GM23248 (cell line): ENCODE results near the gene SLC9A9. TPM values are rescaled to one million over a fixed set of nuclear protein-coding genes. Genes with fewer than 3 reads are reported as not detected.
A peak's percentile ranks its signal among the peaks of the same experiment; 100 is the strongest.

Experiments
- DNase-seq: peaks from one replicate; pipeline ENCODE4 v3.0.0-alpha.2; 2015
- H2AFZ ChIP-seq: fragments of 200-600 bp; sonication (generic); 2 replicates; pipeline ENCODE4 v1.6.1; 2016; ENCODE audit warnings: antibody characterized with exemption
- H3F3A ChIP-seq: fragments of 200-600 bp; sonication (generic); 2 replicates; pipeline ENCODE4 v1.6.1; 2016; ENCODE audit warnings: mild to moderate bottlenecking, antibody characterized with exemption, mixed run types; ENCODE audit not compliant: insufficient read depth
- H3K27ac ChIP-seq: fragments of 200-600 bp; sonication (generic); 2 replicates; pipeline ENCODE4 v1.5.1; 2016; ENCODE audit warnings: mild to moderate bottlenecking
- H3K27me3 ChIP-seq: fragments of 200-600 bp; sonication (generic); replicated peaks from 2 replicates; pipeline ENCODE4 v1.6.1; 2016; ENCODE audit warnings: mild to moderate bottlenecking; ENCODE audit not compliant: insufficient read depth
- H3K36me3 ChIP-seq: fragments of 200-600 bp; sonication (generic); 2 replicates; pipeline ENCODE4 v1.6.1; 2016; ENCODE audit warnings: low read depth, mild to moderate bottlenecking
- H3K4me1 ChIP-seq: fragments of 200-600 bp; sonication (generic); 2 replicates; pipeline ENCODE4 v1.6.1; 2016; ENCODE audit warnings: mild to moderate bottlenecking; ENCODE audit not compliant: insufficient read depth
- H3K4me2 ChIP-seq: fragments of 200-600 bp; sonication (generic); one replicate; pipeline ENCODE4 v1.6.1; 2016; ENCODE audit warnings: mild to moderate bottlenecking; ENCODE audit not compliant: unreplicated experiment
- H3K4me3 ChIP-seq: fragments of 200-600 bp; sonication (generic); 2 replicates; pipeline ENCODE4 v1.5.1; 2016; ENCODE audit warnings: mild to moderate bottlenecking
- H3K79me2 ChIP-seq: fragments of 200-600 bp; sonication (generic); 2 replicates; pipeline ENCODE4 v1.6.1; 2016; ENCODE audit warnings: mild to moderate bottlenecking; ENCODE audit not compliant: insufficient read depth
- H3K9ac ChIP-seq: fragments of 200-600 bp; sonication (generic); 2 replicates; pipeline ENCODE4 v1.6.1; 2016; ENCODE audit warnings: mild to moderate bottlenecking
- H3K9me2 ChIP-seq: fragments of 200-600 bp; sonication (generic); 2 replicates; pipeline ENCODE4 v1.6.1; 2016; ENCODE audit warnings: mixed run types, mild to moderate bottlenecking, moderate library complexity; ENCODE audit not compliant: insufficient read depth
- H3K9me3 ChIP-seq: fragments of 200-600 bp; sonication (generic); one replicate; pipeline ENCODE4 v1.6.1; 2017; ENCODE audit warnings: low read depth
- H4K20me1 ChIP-seq: fragments of 200-600 bp; sonication (generic); 2 replicates; pipeline ENCODE4 v1.6.0; 2016; ENCODE audit not compliant: insufficient read depth
- EZH2 ChIP-seq: fragments of 200-600 bp; sonication (generic); IDR thresholded peaks from 2 replicates; pipeline ENCODE4 v1.6.1; 2018; ENCODE audit warnings: antibody characterized with exemption, mild to moderate bottlenecking; ENCODE audit not compliant: insufficient read depth, poor library complexity, severe bottlenecking
- EZH2phosphoT487 ChIP-seq: fragments of 200-600 bp; sonication (generic); IDR thresholded peaks from 2 replicates; pipeline ENCODE4 v1.6.1; 2018; ENCODE audit warnings: antibody characterized with exemption, moderate library complexity, mild to moderate bottlenecking, low read depth; ENCODE audit not compliant: insufficient read depth
- WGBS, 2 experiments: methylation state at CpG; one replicate each; pipeline ENCODE4 v1.1.6; 2015 to 2017; ENCODE audit warnings: low lambda C conversion rate in 2 of 2, low coverage in 1 of 2; ENCODE audit errors: missing lambda C conversion rate in 2 of 2; 5-methylcytosine and 5-hydroxymethylcytosine counted together
- in situ Hi-C: fragments of 300-500 bp; cut with MboI; formaldehyde crosslinking; loops from 2 replicates; pipeline ENCODE4 v1.15.0; 2020
- polyA plus RNA-seq: library from polyadenylated mRNA; unstranded; fragments of >200 nt; fragmentation: Nextera tagmentation; extraction: Ambion mirVana; gene quantifications from 2 replicates; pipeline ENCODE4 v1.2.1, GENCODE V29; 2016
- total RNA-seq: library from RNA; depleted of rRNA; stranded (reverse); fragments of >200 nt; shearing (Covaris generic); gene quantifications from 2 replicates; pipeline ENCODE4 v1.2.3, GENCODE V29; 2014

Gene SLC9A9
- total and polyA plus RNA-seq, 2 experiments from 2014 or later = 2.8 to 3.2 TPM

DNA sequence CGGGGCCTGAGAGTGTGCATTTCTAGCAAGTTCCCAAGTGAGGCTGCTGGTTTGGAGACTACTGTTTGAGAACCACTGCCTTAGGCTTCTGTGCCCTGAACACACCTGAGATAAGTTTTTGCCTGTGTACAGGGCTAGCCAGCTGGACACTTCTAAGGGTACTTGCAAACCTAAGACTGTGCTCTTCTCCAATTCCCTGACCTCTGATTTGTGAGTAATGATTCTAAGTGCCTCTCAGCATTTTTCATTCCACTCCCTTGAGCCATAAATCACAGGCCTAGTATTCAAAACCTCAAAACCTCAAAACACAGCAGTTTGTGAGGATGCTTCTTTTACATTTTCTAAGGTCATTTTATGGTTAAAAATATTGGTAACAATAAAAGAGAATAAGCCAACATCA, 580.3 kb downstream of the SLC9A9 start:
- Histone ChIP-seq H4K20me1 (no peaks in the 10 kb centered on the region), H3K79me2 (no peaks in the 10 kb centered on the region), H3K4me2 (no peak overlapping the region), H3K4me1 (no peaks in the 10 kb centered on the region), H3K9ac (no peak overlapping the region), H3K9me2 (no peaks in the 10 kb centered on the region), H3F3A (no peaks in the 10 kb centered on the region), H3K9me3 (no peaks in the 10 kb centered on the region), H3K4me3 (no peak overlapping the region), H3K27ac (no peak overlapping the region), H3K27me3 (no peaks in the 10 kb centered on the region), H3K36me3 (no peaks in the 10 kb centered on the region), H2AFZ (no peak overlapping the region)
- peak; percentile 6 for DNase-seq
- in situ Hi-C loops = no loop called here
- WGBS, 2 experiments = 100% methylated on average over 1 of the region's 1 CpG
- no peak for TF ChIP-seq EZH2phosphoT487
- no peak for TF ChIP-seq EZH2

DNA sequence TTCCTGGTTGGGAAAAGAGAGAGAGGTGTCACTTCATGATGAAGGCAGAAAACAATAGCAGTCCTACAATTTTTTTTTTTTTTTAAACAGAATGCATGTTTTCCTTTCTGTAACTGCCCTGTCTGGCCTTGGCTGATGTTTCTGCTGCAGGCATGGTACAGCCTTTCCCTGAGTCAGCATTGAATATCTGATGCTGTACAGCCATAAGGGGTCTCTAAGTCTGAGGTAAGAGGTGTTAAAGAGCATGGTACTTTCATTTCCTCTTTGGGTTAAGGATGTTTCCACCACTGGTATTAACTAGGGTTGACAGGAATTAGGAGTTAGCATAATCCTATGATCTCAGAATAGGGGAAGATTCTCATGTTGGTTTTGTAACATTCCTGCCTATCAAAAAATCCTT, 581.3 kb downstream of the SLC9A9 start:
- DNase-seq = no peak
- no peak overlapping the region for H3K4me3 ChIP-seq
- TF ChIP-seq EZH2phosphoT487 (no peak), EZH2 (no peak)
- no peaks in the 10 kb centered on the region for H3K9me2 ChIP-seq
- no peak overlapping the region for H3K4me2 ChIP-seq
- H3K27me3 ChIP-seq = no peaks in the 10 kb centered on the region
- H3K9ac ChIP-seq = no peak overlapping the region
- no peaks in the 10 kb centered on the region for H3K4me1 ChIP-seq
- H3K79me2 ChIP-seq = no peaks in the 10 kb centered on the region
- H3K9me3 ChIP-seq = no peaks in the 10 kb centered on the region
- in situ Hi-C loops = no loop called here
- no peaks in the 10 kb centered on the region for H3F3A ChIP-seq
- no peak overlapping the region for H2AFZ ChIP-seq
- no peak overlapping the region for H3K27ac ChIP-seq
- no peaks in the 10 kb centered on the region for H4K20me1 ChIP-seq
- no peaks in the 10 kb centered on the region for H3K36me3 ChIP-seq

DNA sequence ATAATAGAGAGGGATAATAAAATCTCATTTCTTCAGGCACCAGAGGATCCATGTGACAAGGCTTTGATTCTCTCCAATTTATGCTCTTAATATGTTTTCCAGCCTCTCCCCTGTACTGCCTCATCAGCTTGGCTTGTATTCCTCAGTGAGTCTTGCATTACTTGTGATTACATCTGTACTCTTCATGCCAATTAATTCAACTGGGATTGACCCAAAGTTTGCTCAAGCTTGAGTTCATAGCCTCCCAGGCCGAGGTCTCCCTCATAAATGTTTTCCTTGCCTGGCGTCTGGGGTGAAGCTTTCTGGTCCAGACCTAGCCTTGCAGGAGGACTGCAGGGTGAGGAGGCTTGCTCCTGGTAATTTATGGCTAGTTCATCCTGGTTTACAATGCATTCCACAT, 581.8 kb downstream of the SLC9A9 start:
- H3K36me3 ChIP-seq = no peaks in the 10 kb centered on the region
- H3K4me1 ChIP-seq = no peaks in the 10 kb centered on the region
- H3K27me3 ChIP-seq = no peaks in the 10 kb centered on the region
- TF ChIP-seq EZH2phosphoT487 (no peak), EZH2 (no peak)
- H3K9ac ChIP-seq = no peak overlapping the region
- no peaks in the 10 kb centered on the region for H3K9me3 ChIP-seq
- H3K4me2 ChIP-seq = no peak overlapping the region
- no peaks in the 10 kb centered on the region for H4K20me1 ChIP-seq
- WGBS, 2 experiments = 39 to 45% methylated on average over 2 of the region's 2 CpGs
- no peaks in the 10 kb centered on the region for H3K79me2 ChIP-seq
- in situ Hi-C loops = no loop called here
- no peaks in the 10 kb centered on the region for H3F3A ChIP-seq
- H3K9me2 ChIP-seq = no peaks in the 10 kb centered on the region
- no peak overlapping the region for H2AFZ ChIP-seq
- H3K27ac ChIP-seq = no peak overlapping the region
- no peak overlapping the region for H3K4me3 ChIP-seq
- peak; percentile 55 for DNase-seq

DNA sequence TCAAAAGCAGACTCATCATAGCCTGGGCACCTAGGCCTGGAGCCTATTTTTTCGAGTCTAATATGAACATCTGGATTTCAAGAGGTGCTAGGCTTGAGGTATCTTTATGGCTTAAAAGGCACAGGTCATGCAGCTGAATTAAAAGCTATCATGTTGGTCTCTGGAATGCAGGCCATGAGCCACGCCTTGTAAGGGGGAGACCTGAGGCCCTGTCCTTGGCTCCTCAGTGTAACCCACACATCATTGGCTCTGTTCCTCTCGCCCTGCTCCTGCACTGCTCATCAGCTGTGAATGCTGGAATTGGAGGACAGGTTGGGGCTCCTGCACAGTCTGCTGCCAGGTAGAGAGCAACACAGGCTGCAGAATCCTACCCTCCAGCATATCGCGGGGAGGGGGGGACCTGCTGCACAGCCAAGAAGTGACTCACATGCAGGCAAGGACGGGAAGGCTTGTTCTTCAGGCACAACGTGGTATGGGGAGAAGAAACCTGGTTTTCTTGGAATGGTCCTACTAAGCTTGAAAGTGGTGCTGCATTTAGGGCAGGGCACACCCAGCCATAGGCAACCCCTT, 582.7 kb downstream of the SLC9A9 start:
- DNase-seq = no peak
- Histone ChIP-seq H3K9ac (no peak overlapping the region), H3K4me2 (no peak overlapping the region), H3K4me1 (no peaks in the 10 kb centered on the region), H3K27me3 (no peaks in the 10 kb centered on the region), H3K9me2 (no peaks in the 10 kb centered on the region), H4K20me1 (no peaks in the 10 kb centered on the region), H2AFZ (no peak overlapping the region), H3K79me2 (no peaks in the 10 kb centered on the region), H3K36me3 (no peaks in the 10 kb centered on the region), H3K4me3 (no peak overlapping the region), H3K27ac (no peak overlapping the region), H3F3A (no peaks in the 10 kb centered on the region), H3K9me3 (no peaks in the 10 kb centered on the region)
- in situ Hi-C loops = no loop called here
- TF ChIP-seq EZH2 (no peak), EZH2phosphoT487 (no peak)
- WGBS, 2 experiments = 90 to 92% methylated on average over 7 of the region's 7 CpGs

DNA sequence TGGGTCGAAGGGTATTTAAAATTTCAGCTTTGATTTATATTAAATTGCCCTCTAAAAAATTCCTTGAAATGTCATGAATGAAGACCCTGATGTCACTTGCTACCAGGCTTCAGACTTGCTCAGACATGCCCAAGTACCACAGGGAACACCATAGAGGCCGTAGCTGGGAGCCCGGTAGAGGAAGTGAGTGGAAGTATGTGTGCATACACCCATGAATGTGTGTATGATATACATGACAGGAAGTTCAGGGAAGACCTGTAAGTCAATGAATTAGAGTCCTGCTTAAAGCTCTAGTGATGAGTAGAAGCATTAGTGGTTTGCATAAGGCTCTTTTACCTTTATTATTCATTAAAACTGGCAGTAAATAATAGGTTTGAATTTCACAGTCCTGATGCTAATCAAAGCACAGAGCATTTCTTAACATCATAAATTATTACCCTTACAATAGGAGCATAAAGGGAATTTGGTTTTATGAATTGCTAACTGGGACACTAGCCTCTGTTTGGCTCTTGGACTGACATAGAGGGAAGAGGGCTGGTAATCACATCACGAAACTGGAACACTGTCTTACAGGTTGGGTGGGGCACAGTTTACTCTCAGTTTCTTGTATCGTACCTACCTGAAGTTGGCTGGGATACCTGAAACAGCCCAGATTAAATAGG, 584.3 kb downstream of the SLC9A9 start:
- Histone ChIP-seq H3K9ac (no peak overlapping the region), H3K4me1 (no peaks in the 10 kb centered on the region), H3K9me3 (no peaks in the 10 kb centered on the region), H3K4me2 (no peak overlapping the region), H2AFZ (no peak overlapping the region), H3K27ac (no peak overlapping the region), H4K20me1 (no peaks in the 10 kb centered on the region), H3K9me2 (no peaks in the 10 kb centered on the region), H3K79me2 (no peaks in the 10 kb centered on the region), H3F3A (no peaks in the 10 kb centered on the region), H3K4me3 (no peak overlapping the region), H3K27me3 (no peaks in the 10 kb centered on the region), H3K36me3 (no peaks in the 10 kb centered on the region)
- DNase-seq = no peak
- in situ Hi-C loops = no loop called here
- WGBS, 2 experiments = 83 to 85% methylated on average over 5 of the region's 5 CpGs
- no peak for TF ChIP-seq EZH2
- no peak for TF ChIP-seq EZH2phosphoT487
